K562 (cell line): ENCODE measurements around the gene C1QC. TPM values are rescaled to one million over a fixed set of nuclear protein-coding genes. Genes with fewer than 3 reads are reported as not detected.

Experiments used
- ATAC-seq: fragments of 200-7000 bp; cut with Tn5 transposase; 3 replicates; pipeline ENCODE4 v1.9.1; 2020; ENCODE audit warnings: moderate library complexity
- Bru-seq: library from RNA; stranded (reverse); fragments of 400-500 nt; gene quantifications from one replicate; lab custom pipeline; 2021; lab: Mats Ljungman, UMichigan
- BruChase-seq, 2 experiments: library from RNA; stranded (reverse); fragments of 400-500 nt; gene quantifications; one replicate each; lab custom pipeline; 2021; lab: Mats Ljungman, UMichigan
- BruUV-seq: library from RNA; stranded (reverse); fragments of 400-500 nt; replicated peaks from 2 replicates; lab custom pipeline; 2021; lab: Mats Ljungman, UMichigan
- CTCF ChIA-PET: fragments of 300-600 bp; formaldehyde crosslinking; extraction: SDS; loops from one replicate; lab custom pipeline; 2021; ENCODE audit warnings: low intra/inter-chr PET ratio; lab: Yijun Ruan, JAX
- POLR2A ChIA-PET: fragments of 300-600, 350-650 bp; sonication (Branson Sonifier 250); formaldehyde crosslinking; extraction: SDS; loops from one replicate; lab custom pipeline; 2021; ENCODE audit warnings: antibody characterized with exemption, inconsistent platforms; lab: Yijun Ruan, JAX
- DNase-seq, 4 experiments: peaks; one replicate each; pipeline versions ENCODE4 v3.0.0 to v3.0.0-alpha.2; 2011 to 2018; ENCODE audit warnings: low spot score in 3 of 4, mixed read lengths in 3 of 4; ENCODE audit errors: extremely low read depth in 1 of 4
- FAIRE-seq: peaks from 2 replicates; lab custom pipeline; 2011; peaks lifted over from hg19 to GRCh38; lab: Jason Lieb, UNC
- H2AFZ ChIP-seq: 2 replicates; pipeline ENCODE4 v1.6.0; 2011; ENCODE audit warnings: low read depth, low read length, control low read depth, inconsistent platforms
- H3K27ac ChIP-seq: fragments of 200-600 bp; 3 replicates; pipeline ENCODE4 v1.8.0; 2011; ENCODE audit warnings: low read depth, mild to moderate bottlenecking, control low read depth, inconsistent platforms, low read length, moderate library complexity, mixed read lengths; ENCODE audit errors: extremely low read depth
- H3K27me3 ChIP-seq, 2 experiments: fragments of 300-600 bp in 1 of 2; 2 replicates in 1 of 2; 3 replicates in 1 of 2; pipeline versions ENCODE4 v1.6.0 to v1.8.0; 2011; ENCODE audit warnings: inconsistent platforms in 2 of 2, low read length in 2 of 2, mild to moderate bottlenecking in 1 of 2, mixed read lengths in 1 of 2, moderate library complexity in 1 of 2; ENCODE audit not compliant: control insufficient read depth in 2 of 2, insufficient read depth in 2 of 2
- H3K36me3 ChIP-seq: fragments of 300-600 bp; 3 replicates; pipeline ENCODE4 v1.8.0; 2011; ENCODE audit warnings: mild to moderate bottlenecking, low read length, inconsistent platforms; ENCODE audit not compliant: control insufficient read depth, insufficient read depth
- H3K4me1 ChIP-seq, 2 experiments: fragments of 200-600 bp in 1 of 2; replicated peaks in 1 of 2; 2 replicates in 1 of 2; 3 replicates in 1 of 2; pipeline versions ENCODE4 v1.5.1 to v1.8.0; 2011; ENCODE audit warnings: inconsistent platforms in 2 of 2, low read length in 2 of 2, mild to moderate bottlenecking in 1 of 2, mixed read lengths in 1 of 2, moderate library complexity in 1 of 2; ENCODE audit not compliant: control insufficient read depth in 2 of 2, insufficient read depth in 2 of 2
- H3K4me2 ChIP-seq: 2 replicates; pipeline ENCODE4 v1.6.1; 2011; ENCODE audit warnings: low read length, control low read depth, inconsistent platforms, mixed read lengths; ENCODE audit not compliant: insufficient read depth
- H3K4me3 ChIP-seq: fragments of 200-600 bp; sonication (generic), shearing (Covaris generic); 2 replicates; pipeline ENCODE4 v1.5.1; 2016; ENCODE audit warnings: control low read depth, inconsistent platforms
- H3K79me2 ChIP-seq: fragments of 200-600 bp; 3 replicates; pipeline ENCODE4 v1.8.0; 2011; ENCODE audit warnings: low read length, inconsistent platforms; ENCODE audit not compliant: control insufficient read depth, insufficient read depth
- H3K9ac ChIP-seq, 2 experiments: 2 replicates each; pipeline versions ENCODE4 v1.6.0 to v1.6.1; 2011; ENCODE audit warnings: low read depth in 2 of 2, low read length in 2 of 2, control low read depth in 1 of 2, inconsistent platforms in 1 of 2, mild to moderate bottlenecking in 1 of 2, mixed read lengths in 1 of 2; ENCODE audit not compliant: insufficient read depth in 1 of 2
- H3K9me1 ChIP-seq: one replicate; pipeline ENCODE4 v1.6.0; 2011; ENCODE audit warnings: inconsistent platforms, mild to moderate bottlenecking, low read length, moderate library complexity; ENCODE audit not compliant: control insufficient read depth, insufficient read depth
- H3K9me3 ChIP-seq: replicated peaks from 2 replicates; pipeline ENCODE4 v1.5.1; 2011; ENCODE audit warnings: low read depth, low read length, inconsistent platforms; ENCODE audit not compliant: control insufficient read depth, insufficient read depth
- H4K20me1 ChIP-seq: replicated peaks from 2 replicates; pipeline ENCODE4 v1.6.1; 2011; ENCODE audit warnings: low read length, inconsistent platforms, mixed read lengths; ENCODE audit not compliant: control insufficient read depth, insufficient read depth
- C11orf30 ChIP-seq: fragments of 450-650 bp; IDR thresholded peaks from 2 replicates; pipeline ENCODE4 v1.6.1; 2016; ENCODE audit warnings: low read depth, mild to moderate bottlenecking
- CREB5 ChIP-seq: fragments of 250-450 bp; sonication (Bioruptor Pico); IDR thresholded peaks from 2 replicates; pipeline ENCODE4 v1.5.0; 2020; ENCODE audit warnings: mild to moderate bottlenecking
- MAFG ChIP-seq: fragments of 450-650 bp; conservative IDR thresholded peaks from 2 replicates; pipeline ENCODE4 v1.6.1; 2016; ENCODE audit warnings: missing genetic modification characterization, missing compliant biosample characterization
- SPI1 ChIP-seq: IDR thresholded peaks from 2 replicates; pipeline ENCODE4 v1.6.1; 2011; ENCODE audit warnings: low read depth, low read length, control low read depth, borderline replicate concordance
- ZNF316 ChIP-seq: fragments of 450-650 bp; IDR thresholded peaks from 2 replicates; pipeline ENCODE4 v1.6.1; 2016
- WGBS: fragments of 100-300 bp; shearing (Covaris generic); methylation state at CpG from one replicate; pipeline ENCODE4 v1.1.6; 2016; ENCODE audit warnings: low coverage, mixed read lengths; ENCODE audit not compliant: insufficient coverage; ENCODE audit errors: missing lambda C conversion rate; 5-methylcytosine and 5-hydroxymethylcytosine counted together
- in situ Hi-C: fragments of 300-500 bp; cut with MboI; formaldehyde crosslinking; loops from 4 replicates; pipeline ENCODE4 v1.15.0; 2018; ENCODE audit warnings: inconsistent platforms, mixed read lengths
- intact Hi-C: fragments of 100-400 bp; cut with micrococcal nuclease; formaldehyde crosslinking; loops from 2 replicates; pipeline ENCODE4 v1.14.2; 2022
- long read RNA-seq, 3 experiments: library from polyadenylated mRNA in 2 of 3; library from RNA in 1 of 3; unstranded in 2 of 3; stranded (forward) in 1 of 3; transcript quantifications; one replicate each; pipeline ENCODE4 v2.0.0, GENCODE V29; 2019 to 2022
- polyA minus RNA-seq, 3 experiments: library from RNA; depleted of rRNA, polyadenylated mRNA; stranded (reverse); fragments of >200 nt; gene quantifications; 2 replicates each; pipeline ENCODE4 v1.2.3, GENCODE V29; 2011
- polyA plus RNA-seq, 8 experiments: library from polyadenylated mRNA; depleted of rRNA in 4 of 8; stranded (reverse) in 5 of 8; unstranded in 3 of 8; fragments of >200 nt; fragmentation: Nextera tagmentation in 2 of 8; fragmentation: Illumina TruSeq in 1 of 8; extraction: Ambion mirVana in 2 of 8; extraction: Trizol in 1 of 8; gene quantifications; 2 replicates each; pipeline versions ENCODE4 v1.2.1 to v1.2.3, GENCODE V29; 2011 to 2014; ENCODE audit warnings: inconsistent platforms in 1 of 8, missing spikeins in 1 of 8
- total RNA-seq, 7 experiments: library from RNA; depleted of rRNA in 6 of 7; stranded (reverse); fragments of >200 nt in 6 of 7; fragmentation: Illumina TruSeq in 2 of 7; extraction: Trizol in 2 of 7; gene quantifications; 2 replicates each; pipeline versions ENCODE4 v1.2.1 to v1.2.3, GENCODE V29; 2011 to 2021; ENCODE audit warnings: low replicate concordance in 1 of 7

Gene C1QC
- not detected in 2 replicates for total RNA-seq (2011; cell fraction: chromatin; rRNA removed; ENCODE audit: low replicate concordance)
- not detected in 2 replicates for total RNA-seq (2011; cell fraction: nucleolus; rRNA removed)
- not detected in 2 replicates for total RNA-seq (2011; cell fraction: nucleoplasm; rRNA removed)
- total RNA-seq (2014; rRNA removed) (not detected in 2 replicates), total RNA-seq (2014; rRNA removed; fragmentation: Illumina TruSeq; extraction: Trizol) (not detected in 2 replicates), total RNA-seq (2015; rRNA removed; fragmentation: Illumina TruSeq; extraction: Trizol) (not detected in 2 replicates), total RNA-seq (2021) (0.47 and 0.69 TPM in 2 replicates), polyA plus RNA-seq (2011; rRNA removed) (not detected in 2 replicates), polyA plus RNA-seq (2014; fragmentation: Illumina TruSeq; extraction: Trizol) (not detected in 2 replicates), polyA plus RNA-seq (2014; fragmentation: Nextera tagmentation; extraction: Ambion mirVana) (not detected), polyA plus RNA-seq (2014; rRNA removed) (not detected in 2 replicates), polyA minus RNA-seq (2011; rRNA and poly(A)+ RNA removed) (not detected in 2 replicates), Bru-seq, nascent RNA (not detected), BruChase-seq, experiment 1, labeled RNA remaining after a 2-hour chase (not detected), BruChase-seq, experiment 2, labeled RNA remaining after a 6-hour chase (not detected)
- not detected in 2 replicates for polyA plus RNA-seq (2011; cell fraction: cytosol; rRNA removed)
- polyA plus RNA-seq (2011; cell fraction: nucleus; rRNA removed) = not detected in 2 replicates
- not detected in 2 replicates for polyA plus RNA-seq (2012)
- polyA minus RNA-seq (2011; cell fraction: cytosol; rRNA and poly(A)+ RNA removed) = not detected in 2 replicates
- polyA minus RNA-seq (2011; cell fraction: nucleus; rRNA and poly(A)+ RNA removed) = not detected in 2 replicates
- long read RNA-seq, experiment 1 = 0 reads
- long read RNA-seq, experiment 2 = 0 reads
- long read RNA-seq, experiment 3 = 0 reads

DNA sequence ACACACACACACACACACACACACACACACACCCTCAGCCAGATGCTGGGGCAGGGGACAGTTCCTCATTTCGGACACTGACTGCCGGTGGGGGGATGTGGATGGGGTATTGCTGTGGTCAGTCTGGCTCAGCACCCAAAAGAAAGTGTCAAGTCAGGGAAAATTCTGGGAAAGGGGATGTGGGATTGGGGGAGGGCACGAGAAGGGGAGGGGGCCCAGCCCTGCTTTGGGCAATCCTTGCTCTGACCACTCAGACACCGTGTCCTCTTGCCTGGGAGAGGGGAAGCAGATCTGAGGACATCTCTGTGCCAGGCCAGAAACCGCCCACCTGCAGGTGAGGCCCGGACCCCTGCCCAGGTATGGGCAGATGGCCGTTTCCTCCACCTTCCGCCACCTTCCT lies at the start of gene C1QC:
TSS of gene C1QC (plus strand) at position 253 of the 400 bp plus-strand sequence. CDS start 391 bp downstream, outside the sequence.
- 0% methylated on average over 5 of the region's 8 CpGs for WGBS
- in situ Hi-C loops = no loop called here
- Histone ChIP-seq H3K4me2 (no peak within 1 kb of the TSS), H3K36me3 (no peaks in the 10 kb centered on the region), H3K4me3 (no peak within 1 kb of the TSS), H3K27ac (no peak within 1 kb of the TSS), H3K79me2 (no peaks in the 10 kb centered on the region), H3K9ac (peak within 1 kb of the TSS in 1 of 2 experiments; percentile 24; a peak in 1 of 4 replicates), H3K27me3 (peaks cover 7 to 41% of the 10 kb centered on the region in 2 experiments; a peak in 4 of 5 replicates), H3K9me1 (no peaks in the 10 kb centered on the region), H2AFZ (no peak within 1 kb of the TSS), H3K4me1 (peaks cover 0 to 13% of the 10 kb centered on the region in 2 experiments; a peak in 3 of 5 replicates), H4K20me1 (peaks cover 37% of the 10 kb centered on the region), H3K9me3 (no peaks in the 10 kb centered on the region)
- POLR2A ChIA-PET = interaction anchor here (0.6 to 0.7 kb wide), 3 partner anchors 16 to 1102 kb away, joined by 3 to 4 read pairs (median 3); no protein-coding TSS in a partner anchor
- FAIRE-seq (no peak), DNase-seq (no peak), ATAC-seq (no peak)
- CTCF ChIA-PET = interaction anchor here (0.7 to 6.1 kb wide), 2 partner anchors 221 to 287 kb away, joined by 4 to 96 read pairs; no protein-coding TSS in a partner anchor
- TF ChIP-seq SPI1 (peak; percentile 54; the same call in 1 of the 2 replicates), CREB5 (CRISPR knock-in tag) (no peak), MAFG (tag) (peak; percentile 32), ZNF316 (peak; percentile 55), C11orf30 (peak; percentile 53; the same call in 1 of the 2 replicates)
- intact Hi-C loops = loop anchor here (2.0 to 5.0 kb wide), 3 partner anchors 96 to 511 kb away; no protein-coding TSS in a partner anchor
- BruUV-seq = no TSS peak
